Measurements from ENCODE around the gene PRDM16.

Gene PRDM16

DNA sequence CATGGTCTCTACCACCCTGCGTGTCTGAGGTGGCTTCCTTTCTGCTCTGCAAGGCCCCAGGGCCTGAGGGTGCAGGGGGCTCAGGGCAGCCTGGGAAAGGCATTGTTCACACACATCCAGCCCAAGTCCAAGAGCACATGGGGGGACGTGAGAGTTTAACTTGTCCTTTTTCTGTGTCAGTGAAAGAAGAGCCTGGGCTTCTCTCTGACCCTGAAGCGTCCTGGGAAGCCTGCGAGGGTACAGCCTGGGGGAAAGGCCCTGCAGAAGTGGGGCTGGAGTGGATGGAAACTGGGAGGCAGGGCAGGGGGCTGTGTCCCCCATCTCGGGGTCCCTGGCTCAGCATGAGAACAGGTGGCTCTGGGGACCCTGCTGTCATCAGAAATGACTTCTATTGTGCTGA is 181.6 kb downstream of the PRDM16 start:
- DNase-seq, result no peak

DNA sequence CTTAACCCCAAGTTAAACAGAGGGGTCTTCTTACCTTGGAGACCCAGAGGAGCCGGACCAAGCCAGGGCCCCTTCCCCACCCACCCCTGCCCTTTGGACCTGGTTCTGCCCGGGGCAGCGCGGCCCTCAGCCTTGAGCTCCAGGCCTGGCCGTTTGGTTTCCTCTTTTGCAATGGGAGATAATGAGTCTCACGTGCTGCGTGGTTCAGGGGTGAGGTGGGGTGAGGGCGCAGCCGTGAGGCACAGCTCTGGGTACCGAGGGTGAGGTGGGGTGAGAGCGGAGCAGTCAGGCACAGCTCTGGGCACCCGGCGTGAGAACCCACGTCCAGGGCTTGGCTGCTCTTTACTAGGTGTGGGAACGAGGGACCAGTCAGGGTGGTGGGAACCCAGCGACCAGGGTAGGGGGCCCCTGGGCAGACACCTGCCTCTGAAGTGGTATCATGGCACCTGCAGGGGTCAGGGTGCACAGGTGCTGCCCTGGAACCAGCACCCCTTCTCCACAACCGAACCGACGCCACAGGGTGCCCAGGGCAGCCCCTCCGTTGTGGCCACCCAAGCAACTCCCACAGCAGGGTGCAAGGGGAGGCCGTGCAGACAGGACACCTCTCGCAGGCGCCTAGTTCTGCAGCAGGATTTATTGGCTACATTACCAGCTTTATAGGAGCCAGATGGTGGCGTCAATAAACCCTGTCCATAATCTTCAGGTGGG is 182.2 kb downstream of the PRDM16 start:
- DNase-seq, result no peak

DNA sequence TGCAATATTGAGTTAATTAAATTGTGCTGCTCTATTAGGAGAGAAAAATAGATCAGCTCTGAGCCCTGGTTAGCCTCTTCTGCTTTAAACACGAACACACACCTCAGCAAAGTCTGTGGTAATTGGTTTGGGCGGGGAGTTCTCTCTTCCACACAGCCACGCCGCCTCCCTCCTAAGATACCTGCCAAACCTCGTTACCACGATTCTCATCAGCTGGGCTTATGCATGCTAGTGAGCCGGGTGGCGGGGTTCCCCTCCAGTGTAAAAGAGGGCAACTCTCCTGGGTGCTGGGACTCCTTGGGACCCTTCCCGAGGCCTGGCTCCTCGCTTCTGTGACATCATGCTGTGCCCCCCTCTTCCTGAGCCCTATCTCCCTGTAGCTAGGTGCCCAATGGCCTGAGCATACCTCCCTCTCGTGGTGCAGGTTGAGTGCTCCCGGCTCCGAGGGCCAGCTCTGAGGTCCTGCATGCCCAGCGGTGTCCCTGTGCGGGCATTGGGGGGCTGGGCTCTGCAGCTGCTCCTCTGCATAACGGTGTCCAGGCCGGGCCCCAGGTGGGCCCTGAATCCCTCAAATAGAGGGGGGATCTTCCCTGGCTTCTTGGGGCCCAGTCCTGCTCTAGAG is 182.9 kb downstream of the PRDM16 start:
- DNase-seq, result no peak

DNA sequence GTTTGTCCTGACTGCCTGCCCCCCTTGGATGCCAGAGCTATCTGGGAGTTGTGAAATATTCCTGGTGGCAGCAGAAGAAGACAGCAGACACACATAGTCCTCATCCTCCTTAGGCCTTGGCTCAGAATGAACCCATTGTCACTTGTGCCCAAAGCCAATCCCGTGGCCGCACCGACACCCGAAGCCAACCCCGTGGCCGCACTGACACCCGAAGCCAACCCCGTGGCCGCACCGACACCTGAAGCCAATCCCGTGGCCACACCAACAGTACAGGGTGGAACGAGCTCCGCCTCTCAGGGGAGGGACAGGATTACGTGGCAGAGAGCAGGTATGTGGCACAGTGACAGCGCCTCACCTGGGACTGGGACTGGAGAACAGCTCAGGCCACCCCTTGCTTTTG is 186.7 kb downstream of the PRDM16 start:
- DNase-seq, result no peak

DNA sequence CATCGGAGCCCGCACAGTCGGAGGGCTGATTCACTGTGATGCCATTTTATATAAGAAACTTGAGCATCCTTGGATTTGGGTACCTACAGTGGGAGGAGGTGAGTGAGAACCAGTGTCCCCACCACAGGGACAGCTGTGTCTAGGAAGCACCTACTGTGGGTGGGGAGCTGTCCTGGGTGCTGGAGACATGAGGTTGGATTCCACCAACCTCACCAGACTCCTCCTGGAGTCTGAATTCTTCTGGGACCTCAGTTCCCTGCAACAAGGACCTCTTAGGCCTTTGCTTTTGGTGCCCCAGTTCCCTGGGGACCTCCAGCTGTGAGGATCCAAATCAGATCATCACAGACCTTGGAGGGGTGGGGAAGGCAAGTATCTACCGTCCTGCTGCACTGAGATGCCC is 188.8 kb downstream of the PRDM16 start:
- no peak for DNase-seq

DNA sequence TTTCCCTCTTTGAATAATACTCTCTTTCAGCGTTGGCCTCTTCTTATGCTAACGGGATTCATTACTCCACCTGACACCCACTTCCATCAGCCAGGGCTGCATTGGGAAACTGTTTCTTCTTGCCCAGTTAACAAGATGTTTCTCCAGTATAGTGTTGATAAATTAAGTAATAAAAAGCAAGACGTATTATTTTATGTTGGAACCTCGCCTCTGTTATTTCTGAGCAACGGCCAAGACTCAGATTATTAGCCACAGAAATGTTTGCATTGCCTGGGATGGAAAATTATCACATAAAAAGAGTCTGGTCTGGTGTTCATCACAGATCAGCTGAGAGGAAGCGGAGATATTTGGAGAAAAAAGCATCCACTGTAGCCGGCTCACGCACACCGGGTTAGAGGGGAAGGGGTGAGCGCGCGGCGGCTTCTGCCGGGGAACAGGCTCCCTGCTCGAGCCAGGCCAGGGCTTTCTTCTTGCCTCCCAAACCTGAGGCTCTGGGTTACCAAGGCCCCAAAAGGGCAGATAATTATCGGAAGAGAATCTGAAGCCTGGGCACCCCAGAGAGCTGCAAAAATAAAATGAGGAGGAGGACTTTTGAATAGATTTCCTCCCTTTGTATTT is 189.5 kb downstream of the PRDM16 start:
- no peak for DNase-seq

DNA sequence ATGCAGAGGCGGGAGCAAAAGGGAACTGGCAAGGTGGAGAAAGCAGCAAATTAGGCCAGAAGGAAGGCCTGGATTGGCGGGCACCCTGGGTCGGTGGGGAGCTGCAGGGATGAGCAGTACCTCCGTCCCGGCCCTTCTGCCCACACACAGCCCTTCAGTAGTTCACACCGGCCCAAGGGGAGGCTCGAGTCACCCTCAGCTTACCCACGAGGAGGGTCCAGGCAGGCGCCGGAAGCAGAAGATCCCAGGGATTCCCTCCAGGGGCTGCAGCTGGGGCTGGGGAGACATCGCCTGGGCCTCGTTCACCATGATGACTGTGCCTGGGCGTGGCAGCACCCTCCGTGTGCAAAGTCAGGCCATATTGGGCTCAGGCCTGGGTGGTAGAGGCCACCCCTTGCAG is 190.0 kb downstream of the PRDM16 start:
- no peak for DNase-seq

DNA sequence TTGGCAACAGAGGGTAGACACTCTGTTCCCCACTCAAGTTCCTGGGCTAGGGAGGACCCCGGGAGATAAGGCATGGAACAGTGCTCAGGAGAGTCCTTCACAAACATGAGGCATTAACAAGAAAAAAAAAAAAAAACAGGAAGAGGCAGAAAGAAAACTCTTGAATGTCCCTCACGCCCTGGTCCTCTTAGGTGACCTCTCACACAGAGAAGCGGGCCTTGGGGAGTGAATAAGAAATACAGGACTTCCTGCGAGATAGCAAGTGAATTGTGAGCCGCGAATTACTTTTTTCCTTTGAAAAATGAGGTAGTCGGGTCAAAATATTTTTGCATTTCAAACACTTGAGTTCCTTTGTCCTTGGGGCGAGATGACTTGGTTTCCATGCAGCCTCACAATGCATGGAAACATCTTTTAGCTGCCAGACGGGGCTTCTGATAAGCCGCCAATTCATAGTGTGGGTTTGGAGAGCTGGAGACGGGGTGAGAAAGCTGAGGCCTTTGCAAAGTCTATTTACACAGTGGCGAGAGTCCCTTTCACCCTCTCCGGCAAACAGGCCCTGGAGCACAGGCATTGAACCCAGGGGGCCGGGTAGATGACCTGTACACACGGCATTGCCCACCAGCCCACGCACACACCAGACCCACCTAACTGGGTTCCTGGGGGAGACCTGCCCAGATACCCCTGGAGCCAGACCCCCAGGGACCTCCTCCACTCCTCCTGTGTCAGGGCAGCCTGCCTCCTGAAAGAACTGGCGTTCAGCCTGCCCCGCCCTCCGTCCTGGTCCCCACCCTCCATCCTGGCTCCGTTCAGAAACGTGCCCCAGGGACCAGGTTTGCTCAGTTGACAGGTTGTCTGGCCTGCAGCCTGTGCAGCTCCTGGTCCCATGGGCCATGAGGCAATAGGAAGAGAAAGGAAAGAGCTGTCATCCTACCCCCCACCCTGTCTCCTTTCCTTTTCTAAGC is 192.3 kb downstream of the PRDM16 start:
- no peak for DNase-seq

DNA sequence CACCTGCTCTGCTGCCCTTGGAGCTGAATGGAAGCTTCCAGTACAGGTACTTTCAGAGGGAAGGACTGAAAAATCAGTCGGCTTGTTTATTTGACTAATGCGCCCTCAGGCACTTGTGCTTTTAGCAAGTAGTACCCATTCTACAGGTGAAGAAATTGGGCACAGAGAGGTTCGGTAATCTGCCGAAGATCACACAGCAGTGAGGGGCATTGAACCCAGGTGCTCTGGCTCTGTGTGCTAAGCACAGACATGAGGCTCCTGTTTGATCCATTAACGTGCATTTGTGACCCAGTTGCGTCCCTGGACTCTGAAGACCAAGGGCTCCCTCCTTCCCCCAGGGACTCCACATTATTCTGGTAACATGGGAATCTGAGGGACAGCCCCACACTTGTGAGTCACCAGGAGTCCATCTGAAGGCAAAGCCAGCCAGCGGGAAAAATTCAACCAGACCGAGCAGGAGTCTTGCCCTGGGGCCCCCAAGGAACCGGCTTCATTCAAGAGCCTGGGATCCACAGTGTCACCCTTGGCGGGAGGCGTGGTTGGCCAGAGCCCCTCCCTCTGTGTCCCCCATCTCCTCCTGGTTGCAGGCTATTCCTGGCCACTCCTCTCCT is 193.1 kb downstream of the PRDM16 start:
- DNase-seq, result no peak

DNA sequence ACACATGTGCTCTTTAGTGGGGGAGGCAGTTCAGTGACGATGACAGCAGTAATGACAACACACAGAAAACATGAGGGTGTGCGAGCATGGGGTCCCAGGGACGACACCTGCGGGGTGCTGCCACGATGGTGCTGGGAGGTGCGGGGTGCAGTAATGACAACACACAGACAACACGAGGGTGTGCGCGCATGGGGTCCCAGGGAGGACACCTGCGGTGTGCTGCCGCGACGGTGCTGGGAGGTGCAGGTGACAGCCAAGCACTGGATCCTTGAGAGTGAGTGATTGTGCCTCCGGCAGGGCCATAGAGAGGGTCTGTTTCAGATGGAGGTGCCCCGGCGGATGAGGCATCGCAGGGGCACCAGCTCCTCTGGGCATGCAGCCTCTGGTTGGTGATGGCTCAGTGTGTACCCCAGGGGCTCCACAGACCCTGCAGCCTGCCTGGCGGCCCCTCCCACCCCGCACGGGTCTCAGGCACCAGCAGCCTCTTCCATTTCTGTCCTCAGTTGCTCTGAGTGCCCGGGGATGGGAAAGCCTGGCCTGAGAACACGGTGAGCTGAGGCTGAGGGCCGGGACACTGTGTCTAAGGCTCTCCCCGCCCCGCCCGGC is 193.8 kb downstream of the PRDM16 start:
- no peak for DNase-seq

DNA sequence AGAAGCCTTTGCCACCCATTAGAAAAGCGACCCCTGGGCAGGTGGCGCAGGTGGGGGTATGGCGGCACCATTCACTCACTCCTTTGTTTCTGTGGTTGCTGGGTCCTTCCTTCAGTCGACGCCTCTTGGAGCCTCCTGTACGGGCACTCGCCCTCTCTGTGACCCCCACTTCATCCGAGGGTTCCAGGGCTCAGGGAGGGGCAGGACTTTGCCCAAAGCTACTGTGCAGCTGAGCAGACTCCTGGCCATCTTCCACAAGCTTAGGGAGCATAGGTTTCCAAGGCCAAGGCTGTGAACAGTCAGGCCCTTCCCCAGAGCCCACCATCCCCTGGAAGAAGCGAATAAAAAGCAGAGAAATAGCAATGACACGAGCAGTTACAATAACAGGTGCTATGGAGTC is 194.8 kb downstream of the PRDM16 start:
- no peak for DNase-seq

DNA sequence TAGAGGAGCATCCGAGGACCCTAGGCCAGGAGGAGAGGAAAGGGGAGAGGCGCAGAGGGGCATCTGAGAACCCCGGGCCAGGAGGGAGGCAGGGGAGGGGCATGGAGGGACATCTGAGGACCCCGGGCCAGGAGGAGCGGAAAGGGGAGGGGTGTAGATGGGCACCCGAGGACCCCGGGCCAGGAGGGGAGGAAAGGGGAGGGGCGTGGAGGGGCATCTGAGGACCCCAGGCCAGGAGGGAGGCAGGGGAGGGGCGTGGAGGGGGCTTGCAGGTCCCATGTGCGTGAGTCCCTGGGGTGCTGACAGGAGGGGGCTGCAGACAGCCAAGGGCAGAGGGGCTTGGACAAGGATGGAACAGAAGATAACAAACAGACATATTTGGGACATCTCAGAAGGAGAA is 195.5 kb downstream of the PRDM16 start:
- no peak for DNase-seq

DNA sequence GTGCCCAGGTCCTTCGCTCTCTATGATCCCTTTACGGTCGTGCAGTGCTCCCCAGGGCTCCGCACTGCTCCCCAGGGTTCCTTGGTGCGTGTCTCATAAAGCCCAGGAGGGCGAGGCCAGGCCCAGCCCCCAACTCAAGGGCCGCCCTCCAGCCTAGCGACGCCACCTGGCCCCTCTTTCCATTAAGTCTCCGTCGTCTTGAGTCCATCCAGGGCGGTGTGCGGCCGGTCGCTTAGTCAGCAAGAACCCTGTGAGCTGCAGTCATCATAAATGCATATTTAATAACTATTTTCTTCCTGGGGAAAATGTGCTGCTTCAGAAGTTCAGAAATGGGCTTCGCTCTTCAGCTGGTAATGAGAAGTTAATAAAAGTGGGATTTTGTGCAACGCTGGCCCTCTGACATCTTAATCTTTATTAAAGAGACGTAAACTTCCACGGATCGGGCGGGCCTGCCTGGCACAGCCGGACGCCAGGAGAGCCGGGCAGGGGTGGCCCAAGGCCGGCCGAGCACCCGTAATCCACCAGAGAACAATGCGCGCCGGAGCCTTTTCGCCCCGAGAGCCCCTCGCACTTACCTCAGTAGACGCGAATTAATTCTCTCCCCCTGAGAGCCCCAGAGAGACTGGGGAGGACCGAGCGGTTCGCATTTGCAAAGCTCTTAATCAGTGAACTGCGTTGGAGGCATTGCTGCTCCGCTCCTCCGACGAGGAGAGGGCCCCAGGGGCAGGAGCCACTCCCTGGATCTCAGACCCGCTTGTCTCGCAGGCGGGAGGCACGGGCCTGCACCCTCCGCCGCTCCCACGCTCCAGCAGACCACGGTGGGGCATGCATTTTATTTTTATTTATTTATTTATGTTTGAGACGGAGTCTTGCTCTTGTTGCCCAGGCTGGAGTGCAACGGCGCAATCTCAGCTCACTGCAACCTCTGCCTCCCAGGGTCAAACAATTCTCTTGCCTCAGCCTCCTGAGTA is 197.1 kb downstream of the PRDM16 start:
- DNase-seq, result no peak

DNA sequence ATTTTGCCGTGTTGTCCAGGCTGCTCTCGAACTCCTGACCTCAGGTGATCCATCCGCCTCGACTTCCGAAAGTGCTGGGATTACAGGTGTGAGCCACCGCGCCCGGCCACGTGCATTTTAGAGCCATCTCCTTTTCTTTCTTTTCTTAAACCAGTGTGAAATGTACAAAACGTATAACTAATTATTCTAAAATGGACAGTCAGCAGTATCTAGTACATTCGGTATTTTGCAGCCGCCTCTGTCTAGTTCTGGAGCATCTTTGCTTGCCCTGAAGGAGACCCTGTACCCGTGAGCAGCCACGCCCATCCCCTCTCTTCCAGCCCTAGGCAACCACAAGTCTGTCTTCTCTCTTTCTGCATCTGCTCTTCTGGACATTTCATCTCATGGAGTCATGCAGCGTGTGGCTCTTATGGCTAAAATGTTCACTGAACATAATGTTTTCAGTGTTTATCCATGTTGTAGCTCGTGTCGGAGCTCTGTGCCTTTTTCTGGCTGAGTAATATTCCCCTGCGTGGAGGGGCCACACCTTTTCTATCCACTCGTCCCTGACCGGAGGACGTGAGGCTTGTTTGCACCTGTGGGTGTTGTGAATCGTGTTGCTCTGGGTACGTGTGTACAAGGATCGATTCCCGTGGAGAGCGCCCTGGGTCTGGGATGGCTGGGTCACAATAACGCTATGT is 198.0 kb downstream of the PRDM16 start:
- DNase-seq, result no peak

DNA sequence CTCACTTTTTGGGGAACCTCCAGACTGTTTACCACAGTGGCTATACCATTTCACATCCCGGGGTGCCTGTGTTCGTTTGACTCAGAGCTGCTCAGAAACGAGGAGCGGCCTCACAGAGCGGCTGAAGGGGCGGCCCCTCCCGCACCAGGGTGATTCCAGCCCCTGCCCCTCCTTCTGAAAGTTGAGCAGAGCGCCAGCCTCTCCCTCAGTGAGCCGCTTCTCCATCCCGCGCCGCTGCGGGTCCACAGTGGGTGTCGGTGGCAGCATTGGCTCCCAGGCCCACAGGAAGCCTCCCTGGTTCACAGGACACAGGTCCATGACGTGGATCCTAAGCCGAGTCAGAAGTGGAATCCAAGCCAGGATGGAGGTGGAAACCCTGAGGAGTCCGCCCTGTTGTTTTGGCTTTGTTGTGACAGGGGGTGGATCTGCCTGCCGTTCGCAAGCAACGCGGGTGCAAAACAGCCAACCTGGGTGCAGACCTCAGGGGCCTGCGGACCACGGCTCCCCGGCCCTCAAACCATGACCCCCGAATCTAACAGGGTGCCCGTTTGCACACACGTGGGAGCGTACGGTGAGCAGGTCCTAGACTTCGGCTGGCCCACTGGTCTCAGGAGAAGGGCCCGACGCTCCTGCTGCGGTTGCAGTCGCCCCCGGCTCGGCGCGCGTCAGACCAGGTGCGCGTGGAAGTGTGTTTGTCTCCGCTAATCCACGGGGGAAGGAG is 198.7 kb downstream of the PRDM16 start:
- no peak for DNase-seq

DNA sequence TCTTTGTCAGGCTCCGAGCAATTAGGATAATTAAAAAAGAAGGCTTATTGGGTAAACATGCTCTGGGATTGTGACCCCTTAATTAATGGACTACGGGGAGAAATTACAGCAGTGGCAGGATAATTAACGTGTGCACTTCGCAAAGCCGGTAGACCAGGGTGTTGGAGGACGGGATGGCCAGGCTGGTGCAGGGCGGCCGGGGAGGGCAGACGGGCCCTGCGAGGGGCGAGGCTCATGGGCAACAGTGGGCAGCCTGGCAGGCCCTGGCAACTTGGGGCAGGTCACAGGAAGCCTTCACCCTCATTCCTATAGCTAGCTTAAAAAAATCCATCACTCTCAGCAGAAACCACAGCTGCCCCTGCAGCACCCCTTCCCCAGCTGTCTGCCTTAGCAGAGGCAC is 199.3 kb downstream of the PRDM16 start:
- DNase-seq, result no peak

DNA sequence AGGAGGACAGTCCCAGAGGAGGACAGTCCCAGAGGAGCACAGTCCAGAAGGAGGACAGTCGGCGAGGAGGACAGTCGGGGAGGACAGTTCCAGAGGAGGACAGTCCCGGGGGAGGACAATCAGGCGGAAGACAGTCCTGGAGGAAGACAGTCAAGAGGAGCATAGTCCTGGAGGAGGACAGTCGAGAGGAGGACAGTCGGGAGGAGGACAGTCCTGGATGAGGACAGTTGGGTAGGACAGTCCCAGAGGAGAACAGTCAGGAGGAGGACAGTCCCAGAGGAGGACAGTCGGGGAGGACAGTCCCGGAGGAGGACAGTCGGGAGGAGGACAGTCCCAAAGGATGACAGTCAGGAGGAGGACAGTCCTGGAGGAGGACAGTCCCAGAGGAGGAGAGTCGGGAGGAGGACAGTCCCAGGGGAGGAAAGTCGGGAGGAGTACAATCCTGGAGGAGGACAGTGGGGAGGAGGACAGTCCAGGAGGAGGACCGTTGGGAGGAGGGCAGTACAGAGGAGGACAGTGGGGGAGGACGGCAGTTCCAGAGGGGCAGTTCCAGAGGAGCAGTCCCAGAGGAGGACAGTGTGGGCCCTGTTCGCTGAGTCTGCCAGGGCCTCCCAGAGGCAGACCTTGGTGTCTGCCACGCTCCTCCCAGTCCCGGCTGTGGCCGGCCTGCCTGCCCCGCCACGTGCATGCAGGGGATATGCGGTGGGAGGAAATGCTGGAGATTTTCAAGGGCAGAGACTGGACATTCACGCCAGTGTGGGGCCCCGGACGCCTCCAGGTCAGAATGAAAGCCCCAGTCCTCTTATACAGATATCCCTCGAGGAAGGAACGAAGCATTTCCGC is 201.6 kb downstream of the PRDM16 start:
- DNase-seq, result no peak

DNA sequence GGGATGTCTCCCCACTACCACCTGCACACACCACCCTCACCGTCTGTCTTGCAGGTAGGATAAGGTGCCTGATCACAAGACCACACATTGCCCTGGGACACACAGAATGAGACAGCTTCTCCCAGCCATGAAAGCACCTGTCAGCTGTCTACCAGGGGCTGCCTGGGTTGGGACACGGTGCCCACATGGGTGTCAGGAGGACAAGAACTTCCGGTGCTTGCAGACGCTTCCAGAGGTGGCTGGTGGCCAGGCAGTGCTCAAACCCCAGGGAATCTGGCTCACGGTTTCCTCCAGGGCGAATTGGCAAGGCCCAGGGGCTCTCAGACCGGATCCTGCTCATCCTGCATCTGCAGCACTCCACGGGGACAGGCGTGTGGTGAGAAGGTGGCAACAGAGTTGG is 202.9 kb downstream of the PRDM16 start:
- DNase-seq, result no peak
